SU-DHL-6 (cell line): ENCODE measurements around the gene CMTM7.

ENCODE experiments used
- H2AFZ ChIP-seq: fragments of 200-600 bp; sonication (generic); 2 replicates; pipeline ENCODE4 v1.6.1; 2014; ENCODE audit warnings: low read depth, mild to moderate bottlenecking, moderate library complexity, mixed read lengths, antibody characterized with exemption, low read length; ENCODE audit not compliant: severe bottlenecking
- H3F3A ChIP-seq: fragments of 200-600 bp; shearing (Covaris generic); 2 replicates; pipeline ENCODE4 v1.6.0; 2016; ENCODE audit warnings: antibody characterized with exemption, mild to moderate bottlenecking; ENCODE audit not compliant: insufficient read depth
- H3K27ac ChIP-seq: fragments of 200-600 bp; sonication (generic); 2 replicates; pipeline ENCODE4 v1.5.1; 2016; ENCODE audit warnings: low read depth, mild to moderate bottlenecking, low read length, moderate library complexity, mixed read lengths
- H3K27me3 ChIP-seq: fragments of 200-600 bp; sonication (generic), shearing (Covaris generic); 2 replicates; pipeline ENCODE4 v1.6.0; 2014; ENCODE audit warnings: mild to moderate bottlenecking, low read length
- H3K36me3 ChIP-seq: fragments of 200-600 bp; sonication (generic); 2 replicates; pipeline ENCODE4 v1.6.1; 2014; ENCODE audit warnings: mild to moderate bottlenecking, low read length, mixed read lengths
- H3K4me2 ChIP-seq: fragments of 300-600, 200-600 bp; shearing (Covaris generic), sonication (generic); 2 replicates; pipeline ENCODE4 v1.6.0; 2014; ENCODE audit warnings: low read length, low read depth, mild to moderate bottlenecking; ENCODE audit not compliant: poor library complexity, severe bottlenecking
- H3K4me3 ChIP-seq: fragments of 200-600 bp; sonication (generic); 2 replicates; pipeline ENCODE4 v1.5.1; 2014; ENCODE audit warnings: antibody characterized with exemption, low read length, mild to moderate bottlenecking, mixed read lengths; ENCODE audit not compliant: insufficient read depth, poor library complexity, severe bottlenecking
- H3K79me2 ChIP-seq: fragments of 200-600 bp; sonication (generic); 2 replicates; pipeline ENCODE4 v1.6.1; 2014; ENCODE audit warnings: mild to moderate bottlenecking, low read length, moderate library complexity; ENCODE audit not compliant: insufficient read depth
- H3K9ac ChIP-seq: fragments of 200-600 bp; sonication (generic); 2 replicates; pipeline ENCODE4 v1.7.0; 2014; ENCODE audit warnings: mild to moderate bottlenecking, low read length
- H3K9me2 ChIP-seq: fragments of 200-600 bp; sonication (generic); replicated peaks from 2 replicates; pipeline ENCODE4 v1.6.1; 2014; ENCODE audit warnings: low read length; ENCODE audit not compliant: insufficient read depth
- H3K9me3 ChIP-seq: fragments of 200-600 bp; sonication (generic); 2 replicates; pipeline ENCODE4 v1.6.1; 2014; ENCODE audit warnings: low read length, mixed read lengths; ENCODE audit not compliant: insufficient read depth
- H4K20me1 ChIP-seq: fragments of 200-600 bp; sonication (generic); 2 replicates; pipeline ENCODE4 v1.6.1; 2014; ENCODE audit warnings: low read depth, mild to moderate bottlenecking, antibody characterized with exemption, low read length, moderate library complexity, mixed read lengths
- CTCF ChIP-seq: fragments of 200-600 bp; sonication (generic); IDR thresholded peaks from one replicate; pipeline ENCODE4 v1.5.1; 2017; ENCODE audit warnings: antibody characterized with exemption, mild to moderate bottlenecking, low read length, moderate library complexity; ENCODE audit not compliant: insufficient read depth, poor library complexity, severe bottlenecking
- EZH2phosphoT487 ChIP-seq: fragments of 200-600 bp; sonication (generic), shearing (Covaris generic); conservative IDR thresholded peaks from 2 replicates; pipeline ENCODE4 v1.6.1; 2018; ENCODE audit warnings: mild to moderate bottlenecking, antibody characterized with exemption, low read length, moderate library complexity, mixed read lengths

Gene CMTM7

GRCh38 chr3:32428092-32429068 is 36.7 kb downstream of the CMTM7 start:
- H3K9me3 ChIP-seq = no peaks in the 10 kb centered on the region
- no peaks in the 10 kb centered on the region for H3F3A ChIP-seq
- no peak overlapping the region for H3K4me3 ChIP-seq
- H3K36me3 ChIP-seq = no peaks in the 10 kb centered on the region
- H3K4me2 ChIP-seq = no peak overlapping the region
- H4K20me1 ChIP-seq = no peaks in the 10 kb centered on the region
- TF ChIP-seq EZH2phosphoT487 (no peak), CTCF (no peak)
- H3K27ac ChIP-seq = no peak overlapping the region
- no peaks in the 10 kb centered on the region for H3K9me2 ChIP-seq
- no peaks in the 10 kb centered on the region for H3K79me2 ChIP-seq
- no peaks in the 10 kb centered on the region for H3K27me3 ChIP-seq
- H2AFZ ChIP-seq = no peak overlapping the region
- no peak overlapping the region for H3K9ac ChIP-seq

GRCh38 chr3:32430900-32431299 is 39.2 kb downstream of the CMTM7 start:
- Histone ChIP-seq H3K9ac (no peak overlapping the region), H3F3A (no peaks in the 10 kb centered on the region), H3K4me3 (no peak overlapping the region), H3K79me2 (no peaks in the 10 kb centered on the region), H3K27me3 (no peaks in the 10 kb centered on the region), H2AFZ (no peak overlapping the region), H3K9me3 (no peaks in the 10 kb centered on the region), H3K9me2 (no peaks in the 10 kb centered on the region), H4K20me1 (no peaks in the 10 kb centered on the region), H3K36me3 (no peaks in the 10 kb centered on the region), H3K4me2 (no peak overlapping the region), H3K27ac (no peak overlapping the region)
- TF ChIP-seq CTCF = no peak
- TF ChIP-seq EZH2phosphoT487 = no peak

- Histone ChIP-seq H3K4me2 (no peak overlapping the region), H3K79me2 (no peaks in the 10 kb centered on the region), H3K27me3 (no peaks in the 10 kb centered on the region), H3K36me3 (no peaks in the 10 kb centered on the region), H2AFZ (no peak overlapping the region), H3K9me3 (no peaks in the 10 kb centered on the region), H3K9me2 (no peaks in the 10 kb centered on the region), H4K20me1 (no peaks in the 10 kb centered on the region), H3K9ac (no peak overlapping the region), H3K4me3 (no peak overlapping the region), H3K27ac (no peak overlapping the region), H3F3A (no peaks in the 10 kb centered on the region)
- no peak for TF ChIP-seq EZH2phosphoT487
- TF ChIP-seq CTCF = no peak
These were observed 39.8 kb downstream of the CMTM7 start for GRCh38 chr3:32431481-32431880.
